ENCODE data around the gene ZSWIM9.

- TF ChIP-seq CTCF (IDR thresholded peaks at IDR 0.05): peak; percentile 81 to 94 (median 85)
- TF ChIP-seq EP300 (IDR thresholded peaks at IDR 0.05; ENCODE audit: low read depth): no peak
- TF ChIP-seq POLR2A (IDR thresholded peaks at IDR 0.05): no peak
Observed at GRCh38 chr19:48152551-48152950, 17.9 kb upstream of the ZSWIM9 start.

Measured in transverse colon (tissue), 3 donors.